Stimulated activated memory B cell treated with anti-CD40 and anti-IgM and Interleukin-4, amounts not matched to agents 10 μg/mL and 1 μg/mL and 100 μg/mL, for 72 hours (primary cell): ENCODE results near the gene TIMM13.

Source experiments
- ATAC-seq: fragments of 150-1000 bp; cut with Tn5 transposase; 2 replicates; pipeline ENCODE4 v1.10.0; 2021
- H3K27ac Mint-ChIP-seq: one replicate; pipeline ENCODE4 v1.8.0; 2022; ENCODE audit warnings: mild to moderate bottlenecking, mixed read lengths
- H3K27me3 Mint-ChIP-seq: one replicate; pipeline ENCODE4 v1.8.0; 2022; ENCODE audit warnings: mixed read lengths
- H3K36me3 Mint-ChIP-seq: one replicate; pipeline ENCODE4 v1.8.0; 2022; ENCODE audit warnings: mixed read lengths
- H3K4me1 Mint-ChIP-seq: one replicate; pipeline ENCODE4 v1.8.0; 2022; ENCODE audit warnings: mixed read lengths
- H3K4me3 Mint-ChIP-seq: one replicate; pipeline ENCODE4 v1.8.0; 2022; ENCODE audit warnings: mild to moderate bottlenecking, moderate library complexity, mixed read lengths
- H3K9me3 Mint-ChIP-seq: one replicate; pipeline ENCODE4 v1.8.0; 2022; ENCODE audit warnings: mixed read lengths

TIMM13 gene

GRCh38 chr19:2392366-2392765, 35.0 kb downstream of the TIMM13 start:
- Mint-ChIP-seq H3K27ac (no peak overlapping the region), H3K4me1 (peaks cover 11% of the 10 kb centered on the region), H3K9me3 (no peaks in the 10 kb centered on the region), H3K4me3 (no peak overlapping the region), H3K27me3 (no peaks in the 10 kb centered on the region), H3K36me3 (no peaks in the 10 kb centered on the region)
- no peak for ATAC-seq

GRCh38 chr19:2391118-2391725, 36.2 kb downstream of the TIMM13 start:
- no peaks in the 10 kb centered on the region for H3K36me3 Mint-ChIP-seq
- H3K4me3 Mint-ChIP-seq, result no peak overlapping the region
- no peak overlapping the region for H3K27ac Mint-ChIP-seq
- no peaks in the 10 kb centered on the region for H3K27me3 Mint-ChIP-seq
- H3K9me3 Mint-ChIP-seq, result no peaks in the 10 kb centered on the region
- no peak for ATAC-seq
- H3K4me1 Mint-ChIP-seq, result peaks cover 13% of the 10 kb centered on the region

DNA sequence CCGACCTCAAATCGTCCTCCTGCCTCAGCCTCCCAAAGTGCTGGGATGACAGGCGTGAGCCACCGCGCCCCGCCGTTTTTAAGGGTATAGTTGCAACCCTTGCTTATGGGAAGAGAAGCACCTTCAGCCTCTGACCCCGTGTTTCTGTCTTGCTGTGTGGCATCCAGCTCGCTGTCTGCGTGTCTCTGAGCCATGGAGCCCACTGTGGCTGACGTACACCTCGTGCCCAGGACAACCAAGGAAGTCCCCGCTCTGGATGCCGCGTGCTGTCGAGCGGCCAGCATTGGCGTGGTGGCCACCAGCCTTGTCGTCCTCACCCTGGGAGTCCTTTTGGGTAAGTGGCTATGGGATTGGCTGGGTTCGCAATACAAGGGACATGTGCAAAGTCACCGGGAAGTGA, 37.8 kb downstream of the TIMM13 start:
- H3K4me1 Mint-ChIP-seq, result peaks cover 13% of the 10 kb centered on the region
- no peaks in the 10 kb centered on the region for H3K36me3 Mint-ChIP-seq
- no peaks in the 10 kb centered on the region for H3K9me3 Mint-ChIP-seq
- no peak for ATAC-seq
- H3K4me3 Mint-ChIP-seq, result no peak overlapping the region
- H3K27ac Mint-ChIP-seq, result no peak overlapping the region
- H3K27me3 Mint-ChIP-seq, result no peaks in the 10 kb centered on the region

GRCh38 chr19:2387367-2388288, 39.8 kb downstream of the TIMM13 start:
- Mint-ChIP-seq H3K27ac (peak overlapping the region; percentile 73), H3K4me1 (peaks cover 22% of the 10 kb centered on the region), H3K36me3 (no peaks in the 10 kb centered on the region), H3K9me3 (no peaks in the 10 kb centered on the region), H3K27me3 (no peaks in the 10 kb centered on the region), H3K4me3 (no peak overlapping the region)
- ATAC-seq, result no peak

- no peak overlapping the region for H3K27ac Mint-ChIP-seq
- no peaks in the 10 kb centered on the region for H3K36me3 Mint-ChIP-seq
- H3K27me3 Mint-ChIP-seq, result no peaks in the 10 kb centered on the region
- H3K4me1 Mint-ChIP-seq, result peaks cover 14% of the 10 kb centered on the region
- no peaks in the 10 kb centered on the region for H3K9me3 Mint-ChIP-seq
- H3K4me3 Mint-ChIP-seq, result no peak overlapping the region
- ATAC-seq, result no peak
These were observed 42.2 kb downstream of the TIMM13 start for GRCh38 chr19:2385053-2385721.

- H3K9me3 Mint-ChIP-seq, result peaks cover 5% of the 10 kb centered on the region
- peaks cover 13% of the 10 kb centered on the region for H3K27me3 Mint-ChIP-seq
- H3K4me3 Mint-ChIP-seq, result no peak overlapping the region
- H3K27ac Mint-ChIP-seq, result no peak overlapping the region
- no peak for ATAC-seq
- peaks cover 7% of the 10 kb centered on the region for H3K36me3 Mint-ChIP-seq
- H3K4me1 Mint-ChIP-seq, result peaks cover 23% of the 10 kb centered on the region
These were observed 44.7 kb downstream of the TIMM13 start for GRCh38 chr19:2382530-2383222.

DNA sequence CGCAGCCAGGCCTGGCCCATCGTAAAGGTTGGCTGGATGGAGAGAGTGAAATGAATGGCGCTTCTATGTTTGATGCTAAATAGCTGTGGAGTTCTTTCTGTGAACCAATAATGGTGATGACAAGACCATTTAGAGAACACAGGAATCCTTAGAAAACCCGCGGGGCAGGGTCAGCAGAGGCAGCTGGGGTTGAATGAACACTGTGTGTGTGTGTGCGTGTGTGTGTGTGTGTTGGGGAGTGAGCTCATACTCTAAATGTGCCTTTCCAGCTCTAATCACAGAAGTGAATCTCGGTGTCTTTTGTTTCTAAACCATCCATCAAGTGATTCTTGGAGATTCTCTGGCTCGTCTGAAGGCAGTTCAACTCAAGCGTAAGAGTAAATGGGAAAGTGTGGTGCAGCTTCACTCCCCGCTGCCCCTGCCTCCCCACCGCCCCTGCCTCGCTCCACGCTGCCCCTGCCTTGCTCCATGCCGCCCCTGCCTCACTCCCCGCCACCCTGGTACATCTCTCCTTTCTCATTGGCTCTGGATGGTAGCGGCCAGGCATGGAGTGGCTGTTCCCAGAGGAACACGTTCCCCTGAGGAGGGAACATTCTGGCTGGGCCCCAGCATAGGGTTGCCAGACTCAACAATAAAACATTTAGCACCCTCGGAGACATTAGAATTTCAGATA, 46.1 kb downstream of the TIMM13 start:
- no peak for ATAC-seq
- Mint-ChIP-seq H3K9me3 (peaks cover 8% of the 10 kb centered on the region), H3K27ac (no peak overlapping the region), H3K27me3 (peaks cover 18% of the 10 kb centered on the region), H3K4me3 (no peak overlapping the region), H3K36me3 (peaks cover 7% of the 10 kb centered on the region), H3K4me1 (peaks cover 22% of the 10 kb centered on the region)

DNA sequence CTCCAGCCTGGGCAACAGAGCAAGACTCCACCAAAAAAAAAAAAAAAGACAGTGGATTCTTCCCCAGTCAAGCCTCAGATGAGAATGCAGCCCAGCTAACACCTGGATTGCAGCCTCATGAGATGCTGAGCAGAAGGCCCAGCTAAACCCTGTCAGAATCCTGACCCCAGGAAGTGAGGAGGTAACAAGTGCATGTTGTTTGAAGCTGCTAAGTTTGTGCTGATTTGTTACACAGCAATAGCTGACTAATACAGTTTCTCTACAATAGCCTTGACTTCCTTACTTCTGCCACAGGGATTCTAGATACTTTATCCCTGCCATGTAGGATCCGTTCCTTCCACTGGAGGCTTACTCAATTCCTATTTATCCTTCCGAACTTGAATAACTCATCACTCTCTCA, 46.8 kb downstream of the TIMM13 start:
- no peak overlapping the region for H3K4me3 Mint-ChIP-seq
- ATAC-seq, result no peak
- peaks cover 8% of the 10 kb centered on the region for H3K9me3 Mint-ChIP-seq
- H3K36me3 Mint-ChIP-seq, result peaks cover 7% of the 10 kb centered on the region
- peaks cover 18% of the 10 kb centered on the region for H3K27me3 Mint-ChIP-seq
- H3K4me1 Mint-ChIP-seq, result peaks cover 22% of the 10 kb centered on the region
- no peak overlapping the region for H3K27ac Mint-ChIP-seq

GRCh38 chr19:2376784-2377519, 50.4 kb downstream of the TIMM13 start:
- H3K36me3 Mint-ChIP-seq, result peaks cover 7% of the 10 kb centered on the region
- peak overlapping the region; percentile 82 for H3K27ac Mint-ChIP-seq
- H3K4me3 Mint-ChIP-seq, result no peak overlapping the region
- ATAC-seq, result peak; percentile 34
- H3K27me3 Mint-ChIP-seq, result peaks cover 28% of the 10 kb centered on the region
- H3K9me3 Mint-ChIP-seq, result peaks cover 8% of the 10 kb centered on the region
- peaks cover 13% of the 10 kb centered on the region for H3K4me1 Mint-ChIP-seq
